ENCODE measurements around the gene ASS1. TPM values are rescaled to one million over a fixed set of nuclear protein-coding genes. Genes with fewer than 3 reads are reported as not detected.

ASS1 gene
- total RNA-seq, 1 donor, result 195 TPM

- TF ChIP-seq, protein P1, sequence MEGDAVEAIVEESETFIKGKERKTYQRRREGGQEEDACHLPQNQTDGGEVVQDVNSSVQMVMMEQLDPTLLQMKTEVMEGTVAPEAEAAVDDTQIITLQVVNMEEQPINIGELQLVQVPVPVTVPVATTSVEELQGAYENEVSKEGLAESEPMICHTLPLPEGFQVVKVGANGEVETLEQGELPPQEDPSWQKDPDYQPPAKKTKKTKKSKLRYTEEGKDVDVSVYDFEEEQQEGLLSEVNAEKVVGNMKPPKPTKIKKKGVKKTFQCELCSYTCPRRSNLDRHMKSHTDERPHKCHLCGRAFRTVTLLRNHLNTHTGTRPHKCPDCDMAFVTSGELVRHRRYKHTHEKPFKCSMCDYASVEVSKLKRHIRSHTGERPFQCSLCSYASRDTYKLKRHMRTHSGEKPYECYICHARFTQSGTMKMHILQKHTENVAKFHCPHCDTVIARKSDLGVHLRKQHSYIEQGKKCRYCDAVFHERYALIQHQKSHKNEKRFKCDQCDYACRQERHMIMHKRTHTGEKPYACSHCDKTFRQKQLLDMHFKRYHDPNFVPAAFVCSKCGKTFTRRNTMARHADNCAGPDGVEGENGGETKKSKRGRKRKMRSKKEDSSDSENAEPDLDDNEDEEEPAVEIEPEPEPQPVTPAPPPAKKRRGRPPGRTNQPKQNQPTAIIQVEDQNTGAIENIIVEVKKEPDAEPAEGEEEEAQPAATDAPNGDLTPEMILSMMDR (IDR thresholded peaks at IDR 0.05; ENCODE audit: extremely low read depth, low read depth, low read length), result no peak
- Histone ChIP-seq H3K9me3 (ENCODE audit: low read depth, low read length) (peaks cover 4% of the 10 kb centered on the region), H3K4me1 (ENCODE audit: insufficient read depth, low read length) (no peaks in the 10 kb centered on the region), H2AFZ (ENCODE audit: low read length) (no peak overlapping the region), H3K4me2 (ENCODE audit: insufficient read depth, low read length) (no peak overlapping the region), H3K27me3 (ENCODE audit: insufficient read depth, low read length) (peaks cover 7% of the 10 kb centered on the region), H4K20me1 (ENCODE audit: insufficient read depth, low read length) (no peaks in the 10 kb centered on the region), H3K4me3 (ENCODE audit: insufficient read depth, low read length) (no peak overlapping the region), H3K36me3 (ENCODE audit: insufficient read depth, low read length) (no peaks in the 10 kb centered on the region), H3K79me2 (ENCODE audit: insufficient read depth, low read length) (no peaks in the 10 kb centered on the region), H3K27ac (ENCODE audit: low read depth, low read length) (no peak overlapping the region)
- DNase-seq (ENCODE audit: insufficient read length, low spot score, missing footprints), result peak; percentile 22
These were observed 6.3 kb upstream of the ASS1 start for GRCh38 chr9:130438382-130438981.

DNA sequence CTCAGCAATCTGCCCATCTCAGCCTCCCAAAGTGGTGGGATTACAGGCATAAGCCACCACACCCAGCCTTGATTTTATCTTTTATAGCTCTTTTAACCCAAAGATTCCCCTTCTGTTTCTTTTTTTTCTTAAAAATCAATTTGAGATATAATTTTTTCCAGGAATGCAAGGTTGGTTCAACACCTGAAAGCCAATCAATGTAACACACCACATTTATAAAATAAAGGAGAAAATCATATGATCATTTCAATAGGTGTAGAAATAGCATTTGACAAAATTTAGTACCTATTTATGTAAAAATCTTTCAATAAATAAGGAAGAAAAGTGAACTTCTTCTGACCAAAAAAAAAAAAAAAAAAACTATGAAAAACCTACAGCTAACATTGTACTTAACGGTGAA is 3.7 kb upstream of the ASS1 start:
- peaks cover 8% of the 10 kb centered on the region for H3K4me1 ChIP-seq (ENCODE audit: insufficient read depth, low read length)
- no peak overlapping the region for H2AFZ ChIP-seq (ENCODE audit: low read length)
- H3K36me3 ChIP-seq (ENCODE audit: insufficient read depth, low read length), result no peaks in the 10 kb centered on the region
- H3K4me2 ChIP-seq (ENCODE audit: insufficient read depth, low read length), result no peak overlapping the region
- H4K20me1 ChIP-seq (ENCODE audit: insufficient read depth, low read length), result no peaks in the 10 kb centered on the region
- TF ChIP-seq, protein P1 (IDR thresholded peaks at IDR 0.05; ENCODE audit: extremely low read depth, low read depth, low read length), result no peak
- no peak for DNase-seq (ENCODE audit: insufficient read length, low spot score, missing footprints)
- H3K27ac ChIP-seq (ENCODE audit: low read depth, low read length), result no peak overlapping the region
- no peaks in the 10 kb centered on the region for H3K79me2 ChIP-seq (ENCODE audit: insufficient read depth, low read length)
- no peak overlapping the region for H3K4me3 ChIP-seq (ENCODE audit: insufficient read depth, low read length)
- H3K9me3 ChIP-seq (ENCODE audit: low read depth, low read length), result peaks cover 4% of the 10 kb centered on the region
- no peaks in the 10 kb centered on the region for H3K27me3 ChIP-seq (ENCODE audit: insufficient read depth, low read length)

GRCh38 chr9:130442746-130443455 is 1.9 kb upstream of the ASS1 start:
- Histone ChIP-seq H2AFZ (ENCODE audit: low read length) (no peak overlapping the region), H4K20me1 (ENCODE audit: insufficient read depth, low read length) (peaks cover 10% of the 10 kb centered on the region), H3K79me2 (ENCODE audit: insufficient read depth, low read length) (peaks cover 9% of the 10 kb centered on the region), H3K9me3 (ENCODE audit: low read depth, low read length) (peaks cover 4% of the 10 kb centered on the region), H3K4me1 (ENCODE audit: insufficient read depth, low read length) (peaks cover 23% of the 10 kb centered on the region), H3K4me2 (ENCODE audit: insufficient read depth, low read length) (no peak overlapping the region), H3K36me3 (ENCODE audit: insufficient read depth, low read length) (no peaks in the 10 kb centered on the region), H3K27ac (ENCODE audit: low read depth, low read length) (no peak overlapping the region), H3K4me3 (ENCODE audit: insufficient read depth, low read length) (no peak overlapping the region), H3K27me3 (ENCODE audit: insufficient read depth, low read length) (no peaks in the 10 kb centered on the region)
- DNase-seq (ENCODE audit: insufficient read length, low spot score, missing footprints), result no peak
- TF ChIP-seq, protein P1 (IDR thresholded peaks at IDR 0.05; ENCODE audit: extremely low read depth, low read depth, low read length), result no peak

GRCh38 chr9:130443456-130443801 is 1.3 kb upstream of the ASS1 start:
- TF ChIP-seq, protein P1 (IDR thresholded peaks at IDR 0.05; ENCODE audit: extremely low read depth, low read depth, low read length), result no peak
- Histone ChIP-seq H3K79me2 (ENCODE audit: insufficient read depth, low read length) (peaks cover 14% of the 10 kb centered on the region), H3K4me2 (ENCODE audit: insufficient read depth, low read length) (no peak overlapping the region), H3K4me1 (ENCODE audit: insufficient read depth, low read length) (peaks cover 26% of the 10 kb centered on the region), H3K4me3 (ENCODE audit: insufficient read depth, low read length) (no peak overlapping the region), H2AFZ (ENCODE audit: low read length) (no peak overlapping the region), H3K27me3 (ENCODE audit: insufficient read depth, low read length) (no peaks in the 10 kb centered on the region), H3K27ac (ENCODE audit: low read depth, low read length) (no peak overlapping the region), H3K36me3 (ENCODE audit: insufficient read depth, low read length) (no peaks in the 10 kb centered on the region), H3K9me3 (ENCODE audit: low read depth, low read length) (peaks cover 4% of the 10 kb centered on the region), H4K20me1 (ENCODE audit: insufficient read depth, low read length) (peaks cover 15% of the 10 kb centered on the region)
- no peak for DNase-seq (ENCODE audit: insufficient read length, low spot score, missing footprints)

Data from osteoblast (primary cell).